Calu3 (cell line): ENCODE data around the gene TRIM9. TPM values are rescaled to one million over a fixed set of nuclear protein-coding genes. Genes with fewer than 3 reads are reported as not detected.
A peak's percentile ranks its signal among the peaks of the same experiment; 100 is the strongest.

ENCODE experiments used
- BruUV-seq: library from RNA; stranded (reverse); fragments of 400-500 nt; replicated peaks from 2 replicates; lab custom pipeline; 2021; lab: Mats Ljungman, UMichigan
- CTCF ChIA-PET: fragments of 300-600 bp; sonication (Branson Sonifier 250); formaldehyde crosslinking; loops from one replicate; lab custom pipeline; 2022; ENCODE audit warnings: antibody characterized with exemption; lab: Charles Lee
- DNase-seq: peaks from one replicate; pipeline ENCODE4 v3.0.0; 2022
- H3K27ac Mint-ChIP-seq: one replicate; pipeline ENCODE4 v1.8.0; 2022; ENCODE audit warnings: mixed read lengths; ENCODE audit not compliant: unreplicated experiment
- H3K27me3 Mint-ChIP-seq: one replicate; pipeline ENCODE4 v1.8.0; 2022; ENCODE audit warnings: mixed read lengths; ENCODE audit not compliant: unreplicated experiment
- H3K36me3 Mint-ChIP-seq: one replicate; pipeline ENCODE4 v1.8.0; 2022; ENCODE audit warnings: mild to moderate bottlenecking, moderate library complexity, mixed read lengths; ENCODE audit not compliant: insufficient read depth, unreplicated experiment
- H3K4me1 Mint-ChIP-seq: one replicate; pipeline ENCODE4 v1.8.0; 2022; ENCODE audit warnings: mild to moderate bottlenecking, low read depth, mixed read lengths; ENCODE audit not compliant: unreplicated experiment
- H3K4me3 Mint-ChIP-seq: one replicate; pipeline ENCODE4 v1.8.0; 2022; ENCODE audit warnings: mild to moderate bottlenecking, low read depth, moderate library complexity, mixed read lengths; ENCODE audit not compliant: unreplicated experiment
- H3K9me3 Mint-ChIP-seq: one replicate; pipeline ENCODE4 v1.8.0; 2022; ENCODE audit warnings: low read depth, mixed read lengths; ENCODE audit not compliant: unreplicated experiment
- intact Hi-C: fragments of 100-400 bp; cut with micrococcal nuclease; formaldehyde crosslinking; loops from one replicate; pipeline ENCODE4 v1.10.0; 2022; ENCODE audit not compliant: unreplicated experiment
- total RNA-seq: library from RNA; stranded (reverse); gene quantifications from 2 replicates; pipeline ENCODE4 v1.2.3, GENCODE V29; 2022
- TF ChIP-seq, protein P1 (sequence below): fragments of 200-600 bp; IDR thresholded peaks from one replicate; pipeline ENCODE4 v1.8.0; 2022; ENCODE audit warnings: antibody characterized with exemption; ENCODE audit not compliant: unreplicated experiment

The TRIM9 gene
- total RNA-seq, 1 experiment from 2014 or later: 1.6 TPM

DNA sequence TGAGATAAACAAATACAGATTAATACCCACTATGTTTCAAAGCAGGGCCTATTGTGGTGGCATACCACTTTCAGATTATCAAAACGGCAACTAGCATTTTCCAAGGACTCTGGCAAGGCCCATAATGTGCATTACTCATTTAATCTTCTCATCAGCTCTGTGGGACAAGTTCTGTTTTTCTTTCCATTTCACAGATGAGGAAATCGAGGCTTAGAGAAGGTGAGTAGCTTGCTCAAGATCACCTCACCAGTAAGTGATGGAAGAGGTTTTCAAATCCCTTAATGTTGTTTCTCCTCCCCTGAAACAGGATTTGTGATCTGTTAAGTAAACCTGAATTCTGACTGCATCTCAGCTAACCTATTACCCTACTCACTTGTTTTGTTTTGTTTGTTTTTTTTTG lies 146.7 kb downstream of the TRIM9 start:
- BruUV-seq: no TSS peak
- Mint-ChIP-seq H3K36me3 (peaks cover 19% of the 10 kb centered on the region), H3K4me3 (no peak overlapping the region), H3K27me3 (no peaks in the 10 kb centered on the region), H3K4me1 (no peaks in the 10 kb centered on the region), H3K27ac (no peak overlapping the region), H3K9me3 (no peaks in the 10 kb centered on the region)
- no peak for DNase-seq
- CTCF ChIA-PET: interaction anchor here (0.6 kb wide), 1 partner anchor 85 kb away, joined by 3 read pairs; no protein-coding TSS in a partner anchor
- TF ChIP-seq, protein P1, sequence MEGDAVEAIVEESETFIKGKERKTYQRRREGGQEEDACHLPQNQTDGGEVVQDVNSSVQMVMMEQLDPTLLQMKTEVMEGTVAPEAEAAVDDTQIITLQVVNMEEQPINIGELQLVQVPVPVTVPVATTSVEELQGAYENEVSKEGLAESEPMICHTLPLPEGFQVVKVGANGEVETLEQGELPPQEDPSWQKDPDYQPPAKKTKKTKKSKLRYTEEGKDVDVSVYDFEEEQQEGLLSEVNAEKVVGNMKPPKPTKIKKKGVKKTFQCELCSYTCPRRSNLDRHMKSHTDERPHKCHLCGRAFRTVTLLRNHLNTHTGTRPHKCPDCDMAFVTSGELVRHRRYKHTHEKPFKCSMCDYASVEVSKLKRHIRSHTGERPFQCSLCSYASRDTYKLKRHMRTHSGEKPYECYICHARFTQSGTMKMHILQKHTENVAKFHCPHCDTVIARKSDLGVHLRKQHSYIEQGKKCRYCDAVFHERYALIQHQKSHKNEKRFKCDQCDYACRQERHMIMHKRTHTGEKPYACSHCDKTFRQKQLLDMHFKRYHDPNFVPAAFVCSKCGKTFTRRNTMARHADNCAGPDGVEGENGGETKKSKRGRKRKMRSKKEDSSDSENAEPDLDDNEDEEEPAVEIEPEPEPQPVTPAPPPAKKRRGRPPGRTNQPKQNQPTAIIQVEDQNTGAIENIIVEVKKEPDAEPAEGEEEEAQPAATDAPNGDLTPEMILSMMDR: no peak
- intact Hi-C loops: no loop called here

DNA sequence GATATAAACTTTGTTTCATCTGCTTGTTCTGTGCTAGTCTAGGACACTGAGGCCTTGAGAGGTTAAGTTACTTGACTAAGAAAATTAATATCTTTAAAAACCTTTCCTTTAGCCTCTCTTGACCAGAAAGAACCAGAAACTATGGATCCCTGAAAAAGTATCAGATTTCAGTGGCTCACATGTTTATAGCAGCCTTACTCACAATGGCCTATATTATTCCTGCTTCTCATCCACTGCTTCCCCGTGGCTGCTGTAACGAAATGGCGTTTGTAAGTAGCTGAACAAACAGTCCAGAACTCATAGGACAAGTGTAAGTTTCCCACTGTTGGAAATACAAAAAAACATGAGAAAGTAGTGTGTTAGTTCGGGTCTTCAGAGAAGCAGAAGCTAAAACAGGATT lies 147.5 kb downstream of the TRIM9 start:
- intact Hi-C loops: no loop called here

DNA sequence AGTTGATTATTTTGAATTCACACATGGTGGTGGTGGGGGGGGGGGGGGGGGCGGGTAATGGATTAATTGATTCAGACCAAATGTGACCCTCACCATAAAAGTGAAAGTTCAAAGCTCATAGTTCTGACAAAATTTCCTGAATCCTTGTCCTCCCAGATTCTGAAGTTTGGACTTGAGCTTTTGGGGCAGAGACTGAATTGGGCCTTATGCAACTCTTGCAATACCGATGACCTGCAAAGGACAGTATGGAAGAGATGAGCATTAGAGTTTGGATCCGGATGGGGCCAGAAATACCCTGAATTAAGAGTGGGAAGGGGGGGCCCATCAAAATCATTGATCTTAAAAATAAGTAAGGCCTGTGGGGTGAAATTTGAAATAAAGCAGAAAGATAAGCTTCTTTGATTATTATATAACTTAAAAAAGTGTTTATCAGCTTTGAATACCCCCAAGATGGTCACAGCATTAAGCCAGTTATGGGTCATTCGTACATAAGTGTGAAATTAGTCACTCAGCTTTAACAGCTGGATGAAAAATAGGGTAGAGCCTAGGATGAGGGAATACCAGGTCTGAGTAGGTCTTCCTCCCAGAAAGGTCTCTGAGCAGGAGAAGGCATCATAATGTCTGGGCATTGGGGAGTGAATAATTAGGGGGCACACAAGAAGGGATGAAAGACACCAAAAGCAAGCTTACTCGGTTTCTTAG lies 148.5 kb downstream of the TRIM9 start:
- Mint-ChIP-seq H3K4me1 (no peaks in the 10 kb centered on the region), H3K27ac (no peak overlapping the region), H3K36me3 (peaks cover 19% of the 10 kb centered on the region), H3K27me3 (no peaks in the 10 kb centered on the region), H3K9me3 (no peaks in the 10 kb centered on the region), H3K4me3 (no peak overlapping the region)
- no peak for DNase-seq
- intact Hi-C loops: no loop called here
- no TSS peak for BruUV-seq
- TF ChIP-seq, protein P1: no peak
- CTCF ChIA-PET: no interaction called here

More for the DNA sequence above, 147.5 kb downstream of the TRIM9 start:
- Mint-ChIP-seq H3K27me3 (no peaks in the 10 kb centered on the region), H3K27ac (no peak overlapping the region), H3K36me3 (peaks cover 19% of the 10 kb centered on the region), H3K4me3 (no peak overlapping the region), H3K9me3 (no peaks in the 10 kb centered on the region), H3K4me1 (no peaks in the 10 kb centered on the region)
- no peak for DNase-seq
- no TSS peak for BruUV-seq
- TF ChIP-seq, protein P1: no peak
- CTCF ChIA-PET: no interaction called here

DNA sequence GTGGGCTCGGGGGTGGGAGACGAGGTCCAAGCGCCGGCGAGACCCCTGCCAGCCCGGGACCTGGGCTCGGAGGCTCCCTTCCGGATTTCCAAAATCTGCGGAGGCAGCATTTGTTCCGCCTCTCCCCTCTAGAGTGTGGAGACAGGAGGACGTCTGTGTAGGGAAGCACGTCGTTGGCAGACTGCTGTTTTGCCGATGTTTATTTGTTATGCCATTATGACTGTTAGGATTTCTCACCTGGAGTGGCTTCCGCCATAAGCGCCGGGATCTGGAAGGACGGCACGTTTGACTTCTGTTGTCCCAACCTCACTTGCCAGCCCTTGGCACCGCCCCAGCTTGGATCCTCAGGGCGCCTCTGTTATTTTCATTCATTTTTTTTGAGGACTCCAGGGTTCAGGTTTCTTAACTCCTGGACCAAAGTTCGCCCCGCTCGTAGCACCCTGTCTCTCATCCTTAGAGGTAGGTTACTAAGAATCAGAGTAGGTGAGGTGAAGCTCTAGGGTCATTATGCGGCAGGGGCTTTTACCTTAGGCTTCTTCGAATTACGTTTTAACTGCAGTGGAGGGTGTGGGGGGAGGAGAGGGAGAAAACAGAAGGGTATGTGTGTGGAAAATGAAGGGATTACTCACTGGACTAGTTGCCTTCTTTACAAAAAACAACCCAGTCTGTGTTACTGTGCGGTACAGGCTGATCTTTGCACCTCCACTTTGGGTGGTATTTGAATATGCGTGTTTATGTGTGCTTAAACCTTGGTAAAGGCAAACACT lies 150.1 kb downstream of the TRIM9 start:
- no peaks in the 10 kb centered on the region for H3K9me3 Mint-ChIP-seq
- peaks cover 19% of the 10 kb centered on the region for H3K36me3 Mint-ChIP-seq
- peak overlapping the region; percentile 80 for H3K4me3 Mint-ChIP-seq
- BruUV-seq: no TSS peak
- H3K27me3 Mint-ChIP-seq: no peaks in the 10 kb centered on the region
- CTCF ChIA-PET: interaction anchor here (1.4 kb wide), 1 partner anchor 85 kb away, joined by 4 read pairs; no protein-coding TSS in a partner anchor
- peak; percentile 47 for DNase-seq
- peak overlapping the region; percentile 67 for H3K27ac Mint-ChIP-seq
- no peaks in the 10 kb centered on the region for H3K4me1 Mint-ChIP-seq
- intact Hi-C loops: no loop called here
- TF ChIP-seq, protein P1: no peak
